A549 (cell line): ENCODE results near the gene TPST1.

Source experiments
- BHLHE40 ChIP-seq: IDR thresholded peaks from 2 replicates; pipeline ENCODE4 v1.6.1; 2012; ENCODE audit warnings: low read depth, low read length, inconsistent platforms
- CHD2 ChIP-seq: fragments of 150-350 bp; IDR thresholded peaks from 2 replicates; pipeline ENCODE4 v1.6.1; 2014; ENCODE audit warnings: low read length; ENCODE audit not compliant: partially characterized antibody
- HOXA7 ChIP-seq: fragments of 250-450 bp; sonication (Bioruptor Pico); IDR thresholded peaks from 2 replicates; pipeline ENCODE4 v1.5.0; 2020; ENCODE audit warnings: mild to moderate bottlenecking, moderate library complexity
- POLR2A ChIP-seq: IDR thresholded peaks from 2 replicates; pipeline ENCODE4 v1.6.1; 2012; ENCODE audit warnings: mild to moderate bottlenecking, low read length
- RCOR1 ChIP-seq: fragments of 150-350 bp; IDR thresholded peaks from 2 replicates; pipeline ENCODE4 v1.6.1; 2014; ENCODE audit warnings: antibody characterized with exemption, low read length, low read depth
- TF ChIP-seq, protein P1 (sequence below): fragments of >200 bp; sonication (Bioruptor Twin); formaldehyde crosslinking; IDR thresholded peaks from 3 replicates; pipeline ENCODE4 v1.5.1; 2016
- TF ChIP-seq, protein P2 (sequence below): fragments of 450-650 bp; IDR thresholded peaks from 2 replicates; pipeline ENCODE4 v1.6.1; 2014; ENCODE audit warnings: antibody characterized with exemption

DNA sequence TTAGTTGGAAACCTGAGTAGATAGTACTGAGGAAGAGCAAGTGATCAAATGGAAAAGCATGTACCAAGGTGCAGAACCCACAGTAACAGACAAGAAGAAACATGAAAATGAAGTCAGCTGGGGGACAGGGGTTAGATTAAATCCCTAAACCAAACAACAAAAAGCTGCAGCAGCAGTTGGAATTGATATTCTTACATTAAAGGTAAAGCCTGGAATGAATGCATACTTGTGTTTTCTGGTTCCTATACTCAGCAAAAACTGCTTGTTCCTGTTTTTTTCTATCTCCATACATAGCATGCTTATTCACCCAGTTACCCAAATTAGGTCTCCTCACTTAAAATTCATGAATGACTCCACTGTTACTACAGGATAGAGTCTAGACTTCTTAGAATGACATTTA is 92.4 kb downstream of the TPST1 start:
- TF ChIP-seq, protein P1, sequence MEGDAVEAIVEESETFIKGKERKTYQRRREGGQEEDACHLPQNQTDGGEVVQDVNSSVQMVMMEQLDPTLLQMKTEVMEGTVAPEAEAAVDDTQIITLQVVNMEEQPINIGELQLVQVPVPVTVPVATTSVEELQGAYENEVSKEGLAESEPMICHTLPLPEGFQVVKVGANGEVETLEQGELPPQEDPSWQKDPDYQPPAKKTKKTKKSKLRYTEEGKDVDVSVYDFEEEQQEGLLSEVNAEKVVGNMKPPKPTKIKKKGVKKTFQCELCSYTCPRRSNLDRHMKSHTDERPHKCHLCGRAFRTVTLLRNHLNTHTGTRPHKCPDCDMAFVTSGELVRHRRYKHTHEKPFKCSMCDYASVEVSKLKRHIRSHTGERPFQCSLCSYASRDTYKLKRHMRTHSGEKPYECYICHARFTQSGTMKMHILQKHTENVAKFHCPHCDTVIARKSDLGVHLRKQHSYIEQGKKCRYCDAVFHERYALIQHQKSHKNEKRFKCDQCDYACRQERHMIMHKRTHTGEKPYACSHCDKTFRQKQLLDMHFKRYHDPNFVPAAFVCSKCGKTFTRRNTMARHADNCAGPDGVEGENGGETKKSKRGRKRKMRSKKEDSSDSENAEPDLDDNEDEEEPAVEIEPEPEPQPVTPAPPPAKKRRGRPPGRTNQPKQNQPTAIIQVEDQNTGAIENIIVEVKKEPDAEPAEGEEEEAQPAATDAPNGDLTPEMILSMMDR: no peak
- TF ChIP-seq, protein P2, sequence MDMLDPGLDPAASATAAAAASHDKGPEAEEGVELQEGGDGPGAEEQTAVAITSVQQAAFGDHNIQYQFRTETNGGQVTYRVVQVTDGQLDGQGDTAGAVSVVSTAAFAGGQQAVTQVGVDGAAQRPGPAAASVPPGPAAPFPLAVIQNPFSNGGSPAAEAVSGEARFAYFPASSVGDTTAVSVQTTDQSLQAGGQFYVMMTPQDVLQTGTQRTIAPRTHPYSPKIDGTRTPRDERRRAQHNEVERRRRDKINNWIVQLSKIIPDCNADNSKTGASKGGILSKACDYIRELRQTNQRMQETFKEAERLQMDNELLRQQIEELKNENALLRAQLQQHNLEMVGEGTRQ: no peak
- no peak for TF ChIP-seq BHLHE40
- TF ChIP-seq CHD2: no peak
- no peak for TF ChIP-seq HOXA7
- no peak for TF ChIP-seq RCOR1
- TF ChIP-seq POLR2A: no peak
